NK-92 (cell line): Measurements from ENCODE around the gene LONP2.
"Not testable (repeated sequence)": the region's sequence is repeated elsewhere in the genome, so short reads cannot be mapped to it uniquely, and the experiment has no call there.

Source experiments
- DNase-seq: peaks from one replicate; lab custom pipeline; 2025; ENCODE audit not compliant: unreplicated experiment; lab: John Stamatoyannopoulos, UW

Gene LONP2

DNA sequence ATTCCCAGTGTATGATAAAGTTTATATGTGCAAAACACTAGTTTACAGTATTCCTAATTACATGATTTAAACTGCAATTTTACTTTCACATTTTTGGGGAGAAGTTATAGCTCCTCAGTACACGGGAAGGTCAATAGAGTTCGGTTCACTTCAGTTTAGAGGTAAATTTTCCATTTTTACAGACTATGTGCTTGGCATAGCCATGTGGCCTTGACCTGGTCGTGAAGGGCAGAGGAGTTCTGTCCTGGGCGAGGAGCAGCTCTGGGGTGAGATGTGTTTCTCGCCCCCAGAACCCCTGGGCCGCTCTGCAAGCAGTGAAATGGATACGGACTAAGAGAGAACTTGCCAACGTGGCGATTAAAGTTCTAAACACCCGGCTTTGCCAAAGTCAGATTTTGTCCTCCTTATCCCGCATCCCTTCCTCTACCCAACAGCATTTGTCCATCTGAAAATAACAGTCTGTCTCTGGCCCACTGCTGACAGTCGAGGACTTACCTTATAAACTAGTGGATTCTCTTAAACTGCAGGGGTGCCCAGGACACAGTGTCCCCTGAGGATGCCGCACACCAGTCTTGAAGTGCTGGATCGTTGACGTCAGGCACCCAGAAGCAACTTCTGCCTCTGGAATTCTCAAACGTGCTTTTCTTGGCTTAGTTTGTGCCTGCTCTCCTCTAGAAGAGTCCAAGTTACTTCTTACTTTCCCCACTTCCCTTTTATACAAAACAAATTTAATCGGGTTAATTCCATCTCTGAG is 142.6 kb downstream of the LONP2 start:
- DNase-seq, result no peak

DNA sequence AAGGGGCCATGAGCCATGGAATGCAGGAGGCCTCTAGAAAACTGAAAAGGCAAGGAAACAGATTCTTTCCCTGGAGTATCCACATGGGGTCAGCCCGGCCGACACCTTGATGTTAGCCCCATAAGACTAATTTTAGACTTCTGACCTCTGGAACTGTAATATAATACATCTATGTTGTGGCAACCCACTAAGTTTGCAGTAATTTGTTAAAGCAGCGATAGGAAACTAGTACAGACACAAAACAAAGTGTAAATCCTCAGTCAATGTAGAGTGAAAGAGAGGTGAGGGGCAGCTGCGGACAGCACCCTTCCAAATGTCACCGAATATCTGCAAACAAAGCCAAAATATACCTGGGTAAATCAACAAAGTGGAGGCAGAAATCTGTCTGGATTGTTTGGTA is 148.3 kb downstream of the LONP2 start:
- DNase-seq, result no peak

DNA sequence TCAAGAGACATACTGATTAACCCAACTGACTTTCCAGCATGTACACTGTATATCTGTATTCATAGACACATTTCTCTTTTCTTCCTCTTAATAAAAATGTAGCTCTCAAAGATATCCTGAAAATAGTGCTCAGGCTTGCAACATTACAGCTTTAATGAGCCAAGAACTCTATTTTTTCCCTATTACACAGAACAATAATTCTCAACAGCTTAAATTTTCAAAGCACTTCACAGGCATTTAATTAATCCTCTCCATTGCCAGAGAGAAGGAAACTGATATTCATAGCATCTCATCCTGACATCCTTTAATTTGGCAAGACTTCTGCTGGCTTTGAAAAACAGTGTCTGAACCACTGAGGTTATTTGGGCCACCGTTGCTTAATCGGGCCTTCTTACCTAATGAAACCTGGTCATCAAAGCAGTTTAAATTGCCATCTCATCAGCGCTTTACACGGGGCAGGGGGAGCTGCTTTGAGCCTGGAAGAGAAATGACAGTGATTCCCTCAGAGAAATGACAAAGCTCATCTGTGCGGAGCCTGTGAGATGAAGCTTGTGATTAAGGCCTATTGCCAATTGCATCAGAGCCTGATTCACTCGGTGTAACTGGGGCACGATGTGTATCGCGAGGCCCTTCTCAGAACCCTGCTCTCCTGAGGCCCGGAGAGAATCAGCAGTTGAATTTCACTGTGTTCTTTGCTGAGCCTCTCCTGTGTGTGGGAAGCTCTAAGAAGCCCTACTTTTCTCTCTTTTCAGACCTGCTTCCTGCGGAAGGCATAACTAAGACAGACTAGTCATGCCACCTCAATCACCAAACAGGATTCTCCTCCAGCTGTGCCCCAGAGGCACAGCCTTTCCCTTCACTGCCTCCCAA is 149.6 kb downstream of the LONP2 start:
- no peak for DNase-seq

DNA sequence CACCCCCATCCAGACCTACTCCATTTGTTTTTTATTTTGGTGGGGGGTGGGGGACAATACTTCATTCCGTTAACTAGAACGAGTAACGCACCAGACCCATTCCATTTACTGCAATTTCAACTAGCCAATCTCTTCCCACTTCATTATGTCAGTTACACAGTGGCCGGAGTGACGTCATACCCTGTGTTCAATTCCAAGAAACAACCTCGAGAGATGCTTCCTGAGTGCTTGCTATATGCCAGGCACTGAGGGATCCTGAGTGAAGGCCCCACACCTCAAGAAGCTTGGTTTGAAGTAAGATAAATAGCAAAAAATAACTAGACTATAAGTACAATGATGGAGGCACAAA is 150.2 kb downstream of the LONP2 start:
- no peak for DNase-seq

DNA sequence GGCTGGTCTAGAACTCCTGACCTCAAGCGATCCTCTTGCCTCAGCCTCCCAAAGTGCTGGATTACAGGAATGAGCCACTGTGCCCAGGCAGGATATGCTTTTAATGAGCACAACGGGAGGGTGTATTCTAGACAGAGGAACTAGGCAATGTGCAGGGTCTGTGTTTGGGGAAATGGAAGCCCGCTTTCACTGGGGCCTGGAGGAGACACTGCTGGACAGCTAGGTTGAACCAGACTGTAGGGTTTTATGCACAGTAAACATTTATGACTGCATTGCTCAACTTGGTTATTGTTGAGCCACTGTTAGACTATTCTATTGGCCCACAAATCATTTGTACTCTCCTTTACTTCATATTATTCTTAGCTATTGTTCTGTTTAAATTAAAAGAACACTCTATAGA is 151.3 kb downstream of the LONP2 start:
- no peak for DNase-seq

DNA sequence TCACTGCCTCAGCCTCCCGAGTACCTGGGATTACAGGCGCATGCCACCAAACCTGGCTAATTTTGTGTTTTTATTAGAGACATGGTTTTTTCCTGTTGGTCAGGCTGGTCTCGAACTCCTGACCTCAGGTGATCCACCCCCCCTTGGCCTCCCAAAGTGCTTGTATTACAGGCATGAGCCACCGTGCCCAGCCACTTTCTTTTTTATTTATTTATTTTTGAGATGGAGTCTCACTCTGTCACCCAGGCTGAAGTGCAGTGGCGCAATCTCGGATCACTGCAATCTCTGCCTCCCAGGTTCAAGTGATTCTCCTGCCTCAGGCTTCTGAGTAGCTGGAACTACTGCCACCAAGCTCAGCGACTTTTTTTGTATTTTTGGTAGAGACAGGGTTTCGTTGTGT is 158.4 kb downstream of the LONP2 start:
- not testable (repeated sequence) for DNase-seq

DNA sequence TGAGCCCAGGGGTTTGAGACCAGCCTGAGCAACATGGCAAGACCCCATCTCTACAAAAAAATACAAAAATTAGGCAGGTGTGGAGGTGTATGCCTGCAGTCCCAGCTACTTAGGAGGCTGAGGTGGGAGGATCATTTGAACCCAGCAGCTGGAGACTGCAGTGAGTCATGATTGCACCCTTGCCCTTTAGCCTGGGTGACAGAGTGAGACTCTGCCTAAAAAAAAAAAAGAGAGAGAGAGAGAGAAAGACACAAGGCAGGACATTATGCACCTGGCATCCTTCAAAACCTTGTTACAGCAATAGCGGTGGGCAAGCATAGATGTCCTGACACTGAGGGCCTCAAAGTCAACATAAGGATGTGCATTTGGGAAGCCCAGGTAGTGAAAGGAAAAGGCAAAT is 161.1 kb downstream of the LONP2 start:
- DNase-seq, result no peak

DNA sequence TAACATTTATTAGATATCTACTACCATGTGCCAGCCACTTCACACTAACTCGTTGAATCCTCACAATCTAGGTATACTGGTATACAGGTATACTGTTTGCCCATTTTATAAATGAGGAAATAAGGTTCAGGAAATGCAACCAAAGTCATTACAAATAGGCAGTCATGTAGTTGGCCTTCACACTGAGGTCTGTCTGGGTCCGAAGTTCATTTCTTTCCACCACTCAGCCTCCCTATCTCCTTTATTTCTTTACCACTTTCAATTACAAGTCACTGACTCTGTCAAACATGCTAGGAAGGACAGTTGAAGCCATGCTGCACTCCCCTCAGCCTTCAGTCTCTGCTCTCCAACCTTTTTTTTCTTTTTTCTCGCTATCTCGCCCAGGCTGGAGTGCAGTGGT is 161.8 kb downstream of the LONP2 start:
- no peak for DNase-seq
